ENCODE results near the gene TMC8. TPM values are rescaled to one million over a fixed set of nuclear protein-coding genes. Genes with fewer than 3 reads are reported as not detected.
A peak's percentile ranks its signal among the peaks of the same experiment; 100 is the strongest.

TMC8 gene
- total RNA-seq, 1 donor from 2014 or later = 0.85 TPM

GRCh38 chr17:78133179-78133951 lies 2.8 kb downstream of the TMC8 start:
- Mint-ChIP-seq H3K36me3 (no peaks in the 10 kb centered on the region), H3K4me3 (no peak overlapping the region), H3K27ac (peak overlapping the region; percentile 79), H3K9me3 (no peaks in the 10 kb centered on the region), H3K4me1 (ENCODE audit: unreplicated experiment) (peaks cover 14% of the 10 kb centered on the region), H3K27me3 (peaks cover 12% of the 10 kb centered on the region)
- TF ChIP-seq, protein P1, sequence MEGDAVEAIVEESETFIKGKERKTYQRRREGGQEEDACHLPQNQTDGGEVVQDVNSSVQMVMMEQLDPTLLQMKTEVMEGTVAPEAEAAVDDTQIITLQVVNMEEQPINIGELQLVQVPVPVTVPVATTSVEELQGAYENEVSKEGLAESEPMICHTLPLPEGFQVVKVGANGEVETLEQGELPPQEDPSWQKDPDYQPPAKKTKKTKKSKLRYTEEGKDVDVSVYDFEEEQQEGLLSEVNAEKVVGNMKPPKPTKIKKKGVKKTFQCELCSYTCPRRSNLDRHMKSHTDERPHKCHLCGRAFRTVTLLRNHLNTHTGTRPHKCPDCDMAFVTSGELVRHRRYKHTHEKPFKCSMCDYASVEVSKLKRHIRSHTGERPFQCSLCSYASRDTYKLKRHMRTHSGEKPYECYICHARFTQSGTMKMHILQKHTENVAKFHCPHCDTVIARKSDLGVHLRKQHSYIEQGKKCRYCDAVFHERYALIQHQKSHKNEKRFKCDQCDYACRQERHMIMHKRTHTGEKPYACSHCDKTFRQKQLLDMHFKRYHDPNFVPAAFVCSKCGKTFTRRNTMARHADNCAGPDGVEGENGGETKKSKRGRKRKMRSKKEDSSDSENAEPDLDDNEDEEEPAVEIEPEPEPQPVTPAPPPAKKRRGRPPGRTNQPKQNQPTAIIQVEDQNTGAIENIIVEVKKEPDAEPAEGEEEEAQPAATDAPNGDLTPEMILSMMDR (conservative IDR thresholded peaks at IDR 0.05) = no peak
- DNase-seq (ENCODE audit: extremely low spot score, unreplicated experiment) = no peak

DNA sequence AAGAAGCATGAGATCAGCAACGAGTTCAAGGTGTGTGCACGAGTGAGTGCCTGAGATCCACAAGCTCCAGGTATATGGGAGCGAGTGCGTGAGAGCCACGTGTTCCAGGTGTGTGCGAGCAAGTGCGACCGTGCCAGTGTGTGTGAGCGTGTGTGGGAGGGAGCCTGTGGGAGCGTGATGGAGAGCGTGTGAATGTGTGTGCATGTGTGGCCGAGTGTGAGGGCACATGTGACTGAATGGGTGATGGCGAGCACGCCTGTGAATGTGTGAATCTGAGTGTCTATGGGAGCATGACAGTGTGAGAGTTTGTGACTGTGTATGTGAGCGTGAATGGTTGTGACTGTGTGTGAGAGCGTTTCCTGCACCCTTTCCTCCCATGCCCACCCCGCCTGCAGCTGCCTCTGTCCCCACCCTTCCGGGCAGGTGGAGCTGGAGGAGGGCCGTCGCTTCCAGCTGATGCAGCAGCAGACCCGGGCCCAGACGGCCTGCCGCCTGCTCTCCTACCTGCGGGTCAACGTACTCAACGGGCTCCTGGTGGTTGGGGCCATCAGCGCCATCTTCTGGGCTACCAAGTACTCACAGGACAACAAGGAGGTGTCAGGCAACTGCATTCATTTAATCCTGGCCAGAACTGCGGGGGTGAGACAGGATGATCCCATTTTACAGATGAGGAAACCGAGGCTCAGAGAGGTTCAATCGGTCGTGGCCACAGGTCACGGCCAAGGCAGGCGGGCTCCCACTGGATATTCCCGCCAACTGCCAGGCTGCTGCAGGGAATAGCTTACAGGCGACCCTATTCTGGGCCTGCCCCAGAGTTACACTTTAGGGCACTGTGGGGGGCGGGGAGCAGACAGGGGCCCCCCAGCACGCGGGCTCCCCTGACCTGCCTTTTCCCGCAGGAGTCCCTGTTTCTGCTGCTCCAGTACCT lies 3.7 kb downstream of the TMC8 start:
- peaks cover 14% of the 10 kb centered on the region for H3K4me1 Mint-ChIP-seq (ENCODE audit: unreplicated experiment)
- H3K27ac Mint-ChIP-seq = peak overlapping the region; percentile 79
- peaks cover 12% of the 10 kb centered on the region for H3K27me3 Mint-ChIP-seq
- no peak for DNase-seq (ENCODE audit: extremely low spot score, unreplicated experiment)
- H3K36me3 Mint-ChIP-seq = no peaks in the 10 kb centered on the region
- H3K9me3 Mint-ChIP-seq = no peaks in the 10 kb centered on the region
- TF ChIP-seq, protein P1 (conservative IDR thresholded peaks at IDR 0.05) = peak; percentile 65
- H3K4me3 Mint-ChIP-seq = peak overlapping the region; percentile 10

DNA sequence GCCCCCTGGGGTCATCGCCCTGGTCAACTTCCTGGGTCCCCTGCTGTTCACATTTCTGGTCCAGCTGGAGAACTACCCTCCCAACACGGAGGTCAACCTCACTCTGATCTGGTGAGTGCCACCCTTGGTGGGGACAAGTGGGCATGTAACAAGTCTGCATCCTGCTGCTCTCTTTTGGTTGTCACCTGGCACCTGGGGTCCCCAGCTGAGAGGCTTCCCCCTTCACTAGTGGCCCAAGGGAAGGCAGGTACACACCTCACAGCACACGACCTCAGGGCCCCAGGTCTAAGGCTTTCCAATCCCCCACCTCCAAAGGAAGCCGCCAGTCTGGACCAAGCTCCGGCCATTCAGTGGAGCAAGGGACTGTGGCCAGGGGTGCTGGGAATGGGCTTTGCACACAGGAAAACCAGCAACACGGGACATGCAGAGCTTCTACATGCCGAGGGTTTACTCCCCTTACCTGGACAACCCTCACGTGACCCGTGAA lies 4.4 kb downstream of the TMC8 start:
- Mint-ChIP-seq H3K4me3 (no peak overlapping the region), H3K36me3 (no peaks in the 10 kb centered on the region), H3K27ac (no peak overlapping the region), H3K27me3 (peaks cover 9% of the 10 kb centered on the region), H3K4me1 (ENCODE audit: unreplicated experiment) (peaks cover 10% of the 10 kb centered on the region), H3K9me3 (no peaks in the 10 kb centered on the region)
- TF ChIP-seq, protein P1 (conservative IDR thresholded peaks at IDR 0.05) = no peak
- DNase-seq (ENCODE audit: extremely low spot score, unreplicated experiment) = no peak

DNA sequence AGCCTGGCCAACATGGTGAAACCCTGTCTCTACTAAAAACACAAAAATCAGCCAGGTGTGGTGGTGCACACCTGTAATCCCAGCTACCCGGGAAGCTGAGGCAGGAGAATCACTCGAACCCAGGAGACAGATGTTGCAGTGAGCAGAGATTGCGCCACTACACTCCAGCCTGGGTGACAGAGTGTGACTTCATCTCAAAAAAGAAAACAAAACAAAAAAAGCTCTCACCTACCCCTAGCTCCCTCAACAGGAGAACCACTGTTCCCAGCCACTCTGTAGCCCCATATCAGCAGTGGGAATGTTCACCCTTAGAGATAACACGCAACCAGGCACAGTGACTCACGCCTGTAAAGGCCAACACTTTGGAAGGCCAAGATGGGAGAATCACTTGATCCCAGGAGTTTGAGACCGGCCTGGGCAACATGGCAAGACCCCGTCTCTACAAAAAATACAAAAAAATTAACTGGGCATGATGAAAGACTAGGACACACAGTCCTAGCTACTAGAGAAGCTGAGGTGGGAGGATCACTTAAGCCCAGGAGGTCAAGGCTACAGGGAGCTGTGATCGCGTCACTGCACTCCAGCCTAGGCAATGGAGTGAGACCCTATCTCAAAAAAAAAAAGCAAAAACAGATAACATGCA lies 5.4 kb downstream of the TMC8 start:
- Mint-ChIP-seq H3K9me3 (no peaks in the 10 kb centered on the region), H3K27me3 (peaks cover 7% of the 10 kb centered on the region), H3K4me1 (ENCODE audit: unreplicated experiment) (peaks cover 8% of the 10 kb centered on the region), H3K4me3 (no peak overlapping the region), H3K36me3 (no peaks in the 10 kb centered on the region), H3K27ac (no peak overlapping the region)
- TF ChIP-seq, protein P1 (conservative IDR thresholded peaks at IDR 0.05) = no peak
- DNase-seq (ENCODE audit: extremely low spot score, unreplicated experiment) = no peak

DNA sequence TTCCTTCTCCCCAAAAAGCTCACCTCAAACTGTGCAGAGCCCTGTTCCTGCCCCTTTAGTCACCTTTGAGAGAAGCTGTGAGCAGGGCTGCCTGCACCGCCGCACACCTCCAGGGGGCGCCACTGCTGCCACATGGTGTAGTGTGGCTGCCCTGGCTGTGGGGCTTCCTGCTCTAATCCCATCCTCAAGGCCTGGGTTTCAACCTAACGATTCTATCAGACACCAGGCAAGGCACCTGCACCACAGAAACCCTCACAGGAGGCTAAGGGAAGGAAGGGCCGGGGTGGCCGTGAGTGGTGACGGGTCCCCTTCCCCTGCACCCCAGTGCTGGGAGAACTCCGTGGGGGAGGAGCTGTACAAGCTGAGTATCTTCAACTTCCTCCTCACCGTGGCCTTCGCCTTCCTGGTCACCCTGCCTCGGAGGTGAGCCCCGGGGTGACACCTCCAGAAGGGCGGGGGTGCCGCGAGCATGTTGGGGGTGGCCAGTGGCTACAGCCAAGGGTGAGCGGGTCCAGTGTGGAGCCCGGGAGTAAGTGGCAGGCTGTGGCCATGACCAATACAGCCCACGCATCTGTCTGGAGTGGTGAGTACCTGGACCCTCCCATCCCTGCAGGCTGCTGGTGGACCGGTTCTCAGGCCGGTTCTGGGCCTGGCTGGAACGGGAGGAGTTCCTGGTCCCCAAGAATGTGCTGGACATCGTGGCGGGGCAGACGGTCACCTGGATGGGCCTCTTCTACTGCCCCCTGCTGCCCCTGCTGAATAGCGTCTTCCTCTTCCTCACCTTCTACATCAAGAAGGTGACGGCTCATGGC lies 7.0 kb downstream of the TMC8 start:
- DNase-seq (ENCODE audit: extremely low spot score, unreplicated experiment) = no peak
- no peak overlapping the region for H3K27ac Mint-ChIP-seq
- H3K27me3 Mint-ChIP-seq = peaks cover 7% of the 10 kb centered on the region
- no peaks in the 10 kb centered on the region for H3K36me3 Mint-ChIP-seq
- no peaks in the 10 kb centered on the region for H3K9me3 Mint-ChIP-seq
- H3K4me1 Mint-ChIP-seq (ENCODE audit: unreplicated experiment) = peaks cover 10% of the 10 kb centered on the region
- TF ChIP-seq, protein P1 (conservative IDR thresholded peaks at IDR 0.05) = peak; percentile 66
- H3K4me3 Mint-ChIP-seq = no peak overlapping the region
